IMR-90 (cell line): ENCODE results near the gene TDRD7. TPM values are rescaled to one million over a fixed set of nuclear protein-coding genes. Genes with fewer than 3 reads are reported as not detected.

Source experiments
- ATAC-seq: fragments of 200-7000 bp; cut with Tn5 transposase; 2 replicates; pipeline ENCODE4 v1.9.1; 2020; ENCODE audit warnings: low read depth, mild to moderate bottlenecking, moderate library complexity
- Bru-seq: library from RNA; stranded (reverse); fragments of 400-500 nt; gene quantifications from one replicate; lab custom pipeline; 2021; lab: Mats Ljungman, UMichigan
- BruChase-seq, 2 experiments: library from RNA; stranded (reverse); fragments of 400-500 nt; gene quantifications; one replicate each; lab custom pipeline; 2021; lab: Mats Ljungman, UMichigan
- BruUV-seq: library from RNA; stranded (reverse); fragments of 400-500 nt; replicated peaks from 2 replicates; lab custom pipeline; 2021; lab: Mats Ljungman, UMichigan
- CTCF ChIA-PET: fragments of 300-600 bp; formaldehyde crosslinking; extraction: SDS; loops from one replicate; lab custom pipeline; 2021; ENCODE audit warnings: antibody characterized with exemption; lab: Yijun Ruan, JAX
- POLR2A ChIA-PET: fragments of 300-600 bp; sonication (Branson Sonifier 250); formaldehyde crosslinking; loops from one replicate; lab custom pipeline; 2022; ENCODE audit warnings: antibody characterized with exemption; ENCODE audit not compliant: unreplicated experiment; lab: Charles Lee
- DNase-seq: peaks from one replicate; pipeline ENCODE4 v3.0.0; 2013
- H2AFZ ChIP-seq: replicated peaks from 2 replicates; pipeline ENCODE3; 2013; ENCODE audit warnings: low read length, mild to moderate bottlenecking; ENCODE audit not compliant: poor library complexity
- H2AK5ac ChIP-seq: 2 replicates; pipeline ENCODE4 v1.6.1; 2013; ENCODE audit warnings: low read depth, low read length, inconsistent platforms
- H2AK9ac ChIP-seq: replicated peaks from 2 replicates; pipeline ENCODE3; 2013; ENCODE audit warnings: mild to moderate bottlenecking, low read depth, low read length, moderate library complexity; ENCODE audit not compliant: poor library complexity
- H2BK120ac ChIP-seq: 2 replicates; pipeline ENCODE4 v1.6.1; 2013; ENCODE audit warnings: low read depth, low read length, inconsistent platforms
- H2BK15ac ChIP-seq: 3 replicates; pipeline ENCODE4 v1.6.1; 2013; ENCODE audit warnings: low read depth, low read length, inconsistent platforms
- H2BK20ac ChIP-seq: 2 replicates; pipeline ENCODE4 v1.6.1; 2013; ENCODE audit warnings: low read depth, mild to moderate bottlenecking, inconsistent platforms, low read length, moderate library complexity
- H2BK5ac ChIP-seq: 2 replicates; pipeline ENCODE4 v1.6.1; 2013; ENCODE audit warnings: mild to moderate bottlenecking, low read depth, low read length, inconsistent platforms; ENCODE audit not compliant: poor library complexity, severe bottlenecking
- H3K14ac ChIP-seq: replicated peaks from 2 replicates; pipeline ENCODE4 v1.6.1; 2013; ENCODE audit warnings: low read depth, low read length, inconsistent platforms
- H3K18ac ChIP-seq: 2 replicates; pipeline ENCODE4 v1.6.1; 2013; ENCODE audit warnings: low read depth, low read length, control low read depth
- H3K23ac ChIP-seq: 2 replicates; pipeline ENCODE4 v1.6.1; 2013; ENCODE audit warnings: low read depth, low read length, inconsistent platforms
- H3K27ac ChIP-seq: 2 replicates; pipeline ENCODE4 v1.5.1; 2013; ENCODE audit warnings: mild to moderate bottlenecking, control low read depth, low read length; ENCODE audit not compliant: insufficient read depth
- H3K27me3 ChIP-seq: 2 replicates; pipeline ENCODE4 v1.6.1; 2013; ENCODE audit warnings: low read length; ENCODE audit not compliant: control insufficient read depth, insufficient read depth
- H3K36me3 ChIP-seq: 2 replicates; pipeline ENCODE4 v1.6.1; 2013; ENCODE audit warnings: low read length, mixed read lengths; ENCODE audit not compliant: control insufficient read depth, insufficient read depth
- H3K4ac ChIP-seq: 2 replicates; pipeline ENCODE4 v1.6.1; 2013; ENCODE audit warnings: low read depth, low read length, inconsistent platforms
- H3K4me1 ChIP-seq: 2 replicates; pipeline ENCODE4 v1.6.1; 2013; ENCODE audit warnings: low read length, mixed read lengths; ENCODE audit not compliant: control insufficient read depth, insufficient read depth
- H3K4me2 ChIP-seq: 2 replicates; pipeline ENCODE4 v1.6.1; 2013; ENCODE audit warnings: low read depth, mild to moderate bottlenecking, control low read depth, low read length, moderate library complexity
- H3K4me3 ChIP-seq: 2 replicates; pipeline ENCODE4 v1.5.1; 2013; ENCODE audit warnings: low read depth, mild to moderate bottlenecking, control low read depth, low read length, moderate library complexity; ENCODE audit not compliant: insufficient read depth
- H3K56ac ChIP-seq: 2 replicates; pipeline ENCODE4 v1.6.1; 2013; ENCODE audit warnings: low read length, inconsistent platforms; ENCODE audit not compliant: insufficient read depth; ENCODE audit errors: extremely low read depth
- H3K79me1 ChIP-seq, 2 experiments: 2 replicates each; pipeline ENCODE4 v1.6.1; 2013; ENCODE audit warnings: low read length in 2 of 2, inconsistent platforms in 1 of 2, low read depth in 1 of 2
- H3K9ac ChIP-seq: 2 replicates; pipeline ENCODE4 v1.6.1; 2013; ENCODE audit warnings: low read depth, low read length, control low read depth
- H3K9me1 ChIP-seq: 2 replicates; pipeline ENCODE4 v1.6.1; 2013; ENCODE audit warnings: low read length, inconsistent platforms; ENCODE audit not compliant: insufficient read depth
- H3K9me3 ChIP-seq: 2 replicates; pipeline ENCODE4 v1.6.1; 2013; ENCODE audit warnings: low read length; ENCODE audit not compliant: control insufficient read depth, insufficient read depth
- H4K20me1 ChIP-seq: 2 replicates; pipeline ENCODE4 v1.6.1; 2013; ENCODE audit warnings: low read length, inconsistent platforms; ENCODE audit not compliant: insufficient read depth
- H4K5ac ChIP-seq: 2 replicates; pipeline ENCODE4 v1.6.1; 2013; ENCODE audit warnings: mild to moderate bottlenecking, low read depth, low read length, control low read depth
- H4K8ac ChIP-seq, 2 experiments: 2 replicates each; pipeline ENCODE4 v1.6.1; 2013; ENCODE audit warnings: low read depth in 2 of 2, low read length in 2 of 2, control low read depth in 1 of 2, inconsistent platforms in 1 of 2
- H4K91ac ChIP-seq: 2 replicates; pipeline ENCODE4 v1.6.1; 2013; ENCODE audit warnings: low read depth, low read length, inconsistent platforms; ENCODE audit not compliant: insufficient read depth
- CEBPB ChIP-seq: IDR thresholded peaks from 2 replicates; pipeline ENCODE4 v1.6.1; 2012; ENCODE audit warnings: low read depth, low read length, improper control_type of control experiment
- MAZ ChIP-seq: IDR thresholded peaks from 2 replicates; pipeline ENCODE4 v1.6.1; 2012; ENCODE audit warnings: low read depth, mild to moderate bottlenecking, low read length, improper control_type of control experiment, moderate library complexity, borderline replicate concordance
- MXI1 ChIP-seq: IDR thresholded peaks from 2 replicates; pipeline ENCODE4 v1.6.1; 2012; ENCODE audit warnings: low read depth, mild to moderate bottlenecking, low read length, moderate library complexity, borderline replicate concordance
- RAD21 ChIP-seq: IDR thresholded peaks from 2 replicates; pipeline ENCODE4 v1.6.1; 2012; ENCODE audit warnings: low read length, improper control_type of control experiment
- RCOR1 ChIP-seq: IDR thresholded peaks from 2 replicates; pipeline ENCODE4 v1.6.1; 2012; ENCODE audit warnings: mild to moderate bottlenecking, low read length, improper control_type of control experiment; ENCODE audit not compliant: insufficient replicate concordance
- WGBS, 2 experiments: methylation state at CpG; one replicate each; pipeline versions ENCODE4 v1.1.5 to v1.1.7; 2013; ENCODE audit warnings: missing lambda C conversion rate in 2 of 2; ENCODE audit not compliant: insufficient read length in 1 of 2; ENCODE audit errors: extremely low coverage in 2 of 2; 5-methylcytosine and 5-hydroxymethylcytosine counted together
- dilution Hi-C: fragments of 300-500 bp; cut with HindIII; formaldehyde crosslinking; loops from one replicate; pipeline ENCODE4 v1.14.3; 2018; ENCODE audit warnings: low sequenced_read_pairs; ENCODE audit not compliant: unreplicated experiment
- in situ Hi-C: fragments of 300-500 bp; cut with MboI; formaldehyde crosslinking; loops from 3 replicates; pipeline ENCODE4 v1.14.3; 2019; ENCODE audit warnings: low sequenced_read_pairs, inconsistent platforms, mixed read lengths
- intact Hi-C: fragments of 100-400 bp; cut with micrococcal nuclease; formaldehyde crosslinking; loops from 2 replicates; pipeline ENCODE4 v1.10.0; 2022
- long read RNA-seq: library from polyadenylated mRNA; unstranded; transcript quantifications from one replicate; pipeline ENCODE4 v2.0.0, GENCODE V29; 2021; ENCODE audit not compliant: unreplicated experiment
- polyA plus RNA-seq, 3 experiments: library from polyadenylated mRNA; depleted of rRNA; stranded (reverse); fragments of >200 nt; gene quantifications; 2 replicates each; pipeline ENCODE4 v1.2.3, GENCODE V29; 2012; ENCODE audit warnings: low replicate concordance in 1 of 3
- total RNA-seq: library from RNA; depleted of rRNA; stranded (reverse); fragments of >200 nt; gene quantifications from 2 replicates; pipeline ENCODE4 v1.2.3, GENCODE V29; 2012; rRNA removed
- TF ChIP-seq, protein P1 (sequence below): fragments of 150-350 bp; IDR thresholded peaks from 2 replicates; pipeline ENCODE4 v1.6.1; 2017; ENCODE audit warnings: mild to moderate bottlenecking, antibody characterized with exemption, low read length, low read depth
- TF ChIP-seq, protein P2 (sequence below): fragments of 150-350 bp; IDR thresholded peaks from 2 replicates; pipeline ENCODE4 v1.6.1; 2016; ENCODE audit warnings: low read depth, mild to moderate bottlenecking, low read length, moderate library complexity, borderline replicate concordance

Gene TDRD7, protein sequence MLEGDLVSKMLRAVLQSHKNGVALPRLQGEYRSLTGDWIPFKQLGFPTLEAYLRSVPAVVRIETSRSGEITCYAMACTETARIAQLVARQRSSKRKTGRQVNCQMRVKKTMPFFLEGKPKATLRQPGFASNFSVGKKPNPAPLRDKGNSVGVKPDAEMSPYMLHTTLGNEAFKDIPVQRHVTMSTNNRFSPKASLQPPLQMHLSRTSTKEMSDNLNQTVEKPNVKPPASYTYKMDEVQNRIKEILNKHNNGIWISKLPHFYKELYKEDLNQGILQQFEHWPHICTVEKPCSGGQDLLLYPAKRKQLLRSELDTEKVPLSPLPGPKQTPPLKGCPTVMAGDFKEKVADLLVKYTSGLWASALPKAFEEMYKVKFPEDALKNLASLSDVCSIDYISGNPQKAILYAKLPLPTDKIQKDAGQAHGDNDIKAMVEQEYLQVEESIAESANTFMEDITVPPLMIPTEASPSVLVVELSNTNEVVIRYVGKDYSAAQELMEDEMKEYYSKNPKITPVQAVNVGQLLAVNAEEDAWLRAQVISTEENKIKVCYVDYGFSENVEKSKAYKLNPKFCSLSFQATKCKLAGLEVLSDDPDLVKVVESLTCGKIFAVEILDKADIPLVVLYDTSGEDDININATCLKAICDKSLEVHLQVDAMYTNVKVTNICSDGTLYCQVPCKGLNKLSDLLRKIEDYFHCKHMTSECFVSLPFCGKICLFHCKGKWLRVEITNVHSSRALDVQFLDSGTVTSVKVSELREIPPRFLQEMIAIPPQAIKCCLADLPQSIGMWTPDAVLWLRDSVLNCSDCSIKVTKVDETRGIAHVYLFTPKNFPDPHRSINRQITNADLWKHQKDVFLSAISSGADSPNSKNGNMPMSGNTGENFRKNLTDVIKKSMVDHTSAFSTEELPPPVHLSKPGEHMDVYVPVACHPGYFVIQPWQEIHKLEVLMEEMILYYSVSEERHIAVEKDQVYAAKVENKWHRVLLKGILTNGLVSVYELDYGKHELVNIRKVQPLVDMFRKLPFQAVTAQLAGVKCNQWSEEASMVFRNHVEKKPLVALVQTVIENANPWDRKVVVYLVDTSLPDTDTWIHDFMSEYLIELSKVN
- total RNA-seq (8.1 and 9.7 TPM in 2 replicates), polyA plus RNA-seq (2012; rRNA removed) (3.9 and 4.4 TPM in 2 replicates), Bru-seq, nascent RNA (percentile 61 among the genes with signal in this experiment), BruChase-seq, experiment 1, labeled RNA remaining after a 6-hour chase (percentile 44 among the genes with signal in this experiment), BruChase-seq, experiment 2, labeled RNA remaining after a 2-hour chase (percentile 46 among the genes with signal in this experiment)
- 1.3 and 1.8 TPM in 2 replicates for polyA plus RNA-seq (2012; cell fraction: cytosol; rRNA removed)
- polyA plus RNA-seq (2012; cell fraction: nucleus; rRNA removed; ENCODE audit: low replicate concordance) = 1.0 and 7.9 TPM in 2 replicates
- long read RNA-seq, transcript TDRD7-201 (17 exons, 3,834 nt) = major isoform, 12 of 19 reads
- long read RNA-seq, partial matches to known transcripts = 5 of 19 reads
- long read RNA-seq, other reads (novel, unspliced or antisense) = 2 of 19 reads

DNA sequence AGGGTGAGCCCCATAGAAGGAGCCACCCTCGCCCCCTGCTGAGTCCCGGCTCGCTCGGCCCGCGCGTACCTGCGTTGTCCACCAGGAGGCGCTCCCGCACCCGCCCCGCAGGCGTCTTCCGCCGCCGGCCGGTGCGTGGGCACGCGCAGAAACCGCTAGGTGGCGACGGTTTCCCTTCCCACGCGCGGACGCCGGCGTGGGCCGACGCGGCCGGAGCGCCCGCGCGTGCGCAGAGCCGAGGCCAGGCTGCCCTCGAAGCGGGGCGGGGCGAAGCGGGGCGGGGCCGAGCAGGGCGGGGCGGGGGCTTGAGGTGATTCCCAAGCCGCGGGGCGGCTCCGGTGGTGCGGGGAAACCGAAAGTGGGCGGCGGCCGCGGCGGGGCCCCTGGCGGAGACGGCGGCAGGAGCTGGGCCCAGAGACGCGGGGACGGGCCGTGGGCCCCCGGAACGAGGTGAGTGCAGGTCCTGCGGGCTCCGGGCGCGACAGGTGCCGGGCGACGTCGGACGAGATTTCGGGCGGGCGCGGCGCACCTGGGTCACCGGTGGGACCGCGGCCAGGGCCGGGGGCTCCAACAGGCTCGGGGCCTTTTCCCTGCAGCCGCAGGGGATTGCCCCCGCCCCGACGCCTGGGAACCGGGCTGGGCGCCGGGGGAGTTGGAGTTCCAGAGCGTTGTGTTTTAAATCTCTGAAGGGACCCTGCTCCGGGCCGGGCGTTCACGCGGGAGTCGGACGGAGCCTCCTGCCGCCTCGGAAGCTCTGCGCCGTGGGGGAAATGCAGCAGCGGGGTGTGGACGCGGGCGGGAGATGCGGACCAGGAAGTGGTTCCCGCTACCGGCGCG lies at the start of gene TDRD7:
Gene TDRD7, plus strand, starts transcription at position 308 of the 837 bp plus-strand sequence. CDS start 16,370 bp downstream, outside the sequence.
- H3K9me1 ChIP-seq = no peaks in the 10 kb centered on the region
- peak within 1 kb of the TSS; percentile 12; the same call in 1 of the 2 replicates for H3K4ac ChIP-seq
- H2BK20ac ChIP-seq = no peak within 1 kb of the TSS
- H4K8ac ChIP-seq = peak within 1 kb of the TSS; percentile 27 to 64; a peak in 3 of 4 replicates
- POLR2A ChIA-PET = no interaction called here
- WGBS, 2 experiments = 0% methylated on average over 18 of the region's 115 CpGs; no CpG with 5 or more reads in 1 of the 2 experiments
- H3K27ac ChIP-seq = no peak within 1 kb of the TSS; the same call in 1 of the 2 replicates
- H3K36me3 ChIP-seq = no peaks in the 10 kb centered on the region
- peak within 1 kb of the TSS; percentile 90 for H2AFZ ChIP-seq
- in situ Hi-C loops (no loop called here), intact Hi-C loops (loop anchor here (1.0 kb wide), 2 partner anchors 186 to 203 kb away; no protein-coding TSS in a partner anchor), dilution Hi-C loops (no loop called here)
- peaks cover 11% of the 10 kb centered on the region; the same call in 1 of the 2 replicates for H3K27me3 ChIP-seq
- peak within 1 kb of the TSS; percentile 88 for H2AK9ac ChIP-seq
- no peaks in the 10 kb centered on the region for H3K9me3 ChIP-seq
- no peak within 1 kb of the TSS for H2BK5ac ChIP-seq
- no peak within 1 kb of the TSS for H2BK120ac ChIP-seq
- H3K14ac ChIP-seq = peak within 1 kb of the TSS; percentile 63; the same call in 1 of the 2 replicates
- peak within 1 kb of the TSS; percentile 89 for H3K23ac ChIP-seq
- H2AK5ac ChIP-seq = no peak within 1 kb of the TSS
- H3K4me1 ChIP-seq = peaks cover 3% of the 10 kb centered on the region; the same call in 1 of the 2 replicates
- BruUV-seq = no TSS peak
- DNase-seq (peak; percentile 75), ATAC-seq (peak; percentile 96)
- peak within 1 kb of the TSS; percentile 26; the same call in 1 of the 2 replicates for H3K56ac ChIP-seq
- H3K79me1 ChIP-seq = peaks cover 4 to 9% of the 10 kb centered on the region in 2 experiments; a peak in 1 of 4 replicates
- no peak within 1 kb of the TSS for H2BK15ac ChIP-seq
- H3K9ac ChIP-seq = peak within 1 kb of the TSS; percentile 64
- peak within 1 kb of the TSS; percentile 85 for H3K4me3 ChIP-seq
- H4K5ac ChIP-seq = peak within 1 kb of the TSS; percentile 13
- no peak within 1 kb of the TSS for H3K18ac ChIP-seq
- H3K4me2 ChIP-seq = peak within 1 kb of the TSS; percentile 90
- no peaks in the 10 kb centered on the region for H4K20me1 ChIP-seq
- H4K91ac ChIP-seq = no peak within 1 kb of the TSS; the same call in 1 of the 2 replicates
- CTCF ChIA-PET = interaction anchor here (0.6 to 1.4 kb wide), 4 partner anchors 16 to 213 kb away, joined by 3 to 7 read pairs (median 4); no protein-coding TSS in a partner anchor
- TF ChIP-seq, protein P1, sequence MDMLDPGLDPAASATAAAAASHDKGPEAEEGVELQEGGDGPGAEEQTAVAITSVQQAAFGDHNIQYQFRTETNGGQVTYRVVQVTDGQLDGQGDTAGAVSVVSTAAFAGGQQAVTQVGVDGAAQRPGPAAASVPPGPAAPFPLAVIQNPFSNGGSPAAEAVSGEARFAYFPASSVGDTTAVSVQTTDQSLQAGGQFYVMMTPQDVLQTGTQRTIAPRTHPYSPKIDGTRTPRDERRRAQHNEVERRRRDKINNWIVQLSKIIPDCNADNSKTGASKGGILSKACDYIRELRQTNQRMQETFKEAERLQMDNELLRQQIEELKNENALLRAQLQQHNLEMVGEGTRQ = peak; percentile 21; the same call in 1 of the 2 replicates
- no peak for TF ChIP-seq MXI1
- peak; percentile 68 for TF ChIP-seq RAD21
- TF ChIP-seq RCOR1 = peak; percentile 84
- no peak for TF ChIP-seq CEBPB
- TF ChIP-seq, protein P2, sequence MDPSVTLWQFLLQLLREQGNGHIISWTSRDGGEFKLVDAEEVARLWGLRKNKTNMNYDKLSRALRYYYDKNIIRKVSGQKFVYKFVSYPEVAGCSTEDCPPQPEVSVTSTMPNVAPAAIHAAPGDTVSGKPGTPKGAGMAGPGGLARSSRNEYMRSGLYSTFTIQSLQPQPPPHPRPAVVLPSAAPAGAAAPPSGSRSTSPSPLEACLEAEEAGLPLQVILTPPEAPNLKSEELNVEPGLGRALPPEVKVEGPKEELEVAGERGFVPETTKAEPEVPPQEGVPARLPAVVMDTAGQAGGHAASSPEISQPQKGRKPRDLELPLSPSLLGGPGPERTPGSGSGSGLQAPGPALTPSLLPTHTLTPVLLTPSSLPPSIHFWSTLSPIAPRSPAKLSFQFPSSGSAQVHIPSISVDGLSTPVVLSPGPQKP = no peak
- TF ChIP-seq MAZ = peak; percentile 78; the same call in 1 of the 2 replicates
